Breast epithelium (tissue), 3 donors: ENCODE data around the gene DCAKD.

Source experiments
- CTCF ChIP-seq, 3 donors: fragments of 450-650 bp; IDR thresholded peaks; one replicate each; pipeline ENCODE4 v1.5.1; 2016 to 2017; ENCODE audit warnings: antibody characterized with exemption in 3 of 3, mild to moderate bottlenecking in 3 of 3, moderate library complexity in 3 of 3
- POLR2A ChIP-seq: fragments of 450-650 bp; IDR thresholded peaks from one replicate; pipeline ENCODE4 v1.6.1; 2016; ENCODE audit warnings: antibody characterized with exemption, mild to moderate bottlenecking, moderate library complexity
- POLR2AphosphoS5 ChIP-seq, 3 donors: sonication (generic); formaldehyde crosslinking; IDR thresholded peaks; one replicate each; pipeline ENCODE4 v1.6.1; 2017; ENCODE audit warnings: antibody characterized with exemption in 3 of 3

GRCh38 chr17:45005700-45006099, 45.7 kb downstream of the DCAKD start:
- TF ChIP-seq POLR2A (no peak), CTCF (IDR thresholded peaks at IDR 0.05) (no peak), POLR2AphosphoS5 (IDR thresholded peaks at IDR 0.05) (no peak)
